ENCODE data around the gene TBCCD1.

Gene TBCCD1

DNA sequence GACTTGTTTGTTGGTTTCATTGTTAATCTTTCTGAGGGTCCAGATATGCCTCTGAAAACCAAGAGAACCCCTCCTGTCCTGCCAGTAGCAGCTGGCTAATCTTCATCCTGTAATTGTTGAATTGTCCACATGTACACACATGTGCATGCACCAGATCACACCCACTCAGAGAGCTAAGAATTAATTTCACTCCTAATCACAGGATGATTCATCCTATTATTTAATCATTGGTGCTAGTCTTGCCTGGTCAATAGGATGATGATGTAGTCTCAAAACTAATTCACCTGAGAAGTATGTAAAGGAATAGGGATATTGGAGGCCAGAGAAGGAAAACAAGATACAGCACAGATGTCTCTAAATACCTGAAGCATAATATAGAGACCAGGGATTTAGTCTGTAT, 37.9 kb upstream of the TBCCD1 start:
- DNase-seq (ENCODE audit: low spot score), result peak; percentile 20
- CTCF ChIA-PET, result interaction anchor here (0.5 to 0.6 kb wide), 2 partner anchors 16 to 395 kb away, joined by 3 to 4 read pairs; no protein-coding TSS in a partner anchor

DNA sequence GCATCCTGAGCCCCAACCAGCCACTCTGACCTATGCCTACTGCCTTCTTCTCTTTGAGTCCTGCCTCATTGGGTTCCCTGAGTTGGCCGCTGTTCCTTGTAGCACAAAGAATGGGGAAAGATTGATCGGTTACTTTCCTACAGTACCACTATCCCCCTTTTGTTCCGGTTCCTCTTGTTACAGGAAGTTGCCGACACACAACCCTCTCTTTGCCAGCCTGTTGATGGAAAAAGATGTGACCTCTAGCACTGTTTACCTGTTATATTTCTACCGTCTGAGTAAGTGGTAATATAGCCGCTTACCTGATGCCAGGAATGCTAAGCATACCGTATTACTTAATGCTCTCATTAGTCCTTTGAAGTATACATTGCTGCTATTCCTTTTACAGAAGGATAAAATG, 36.0 kb upstream of the TBCCD1 start:
- no peak overlapping the region for H3K27ac ChIP-seq
- ChIA-PET CTCF (interaction anchor here (0.7 to 1.0 kb wide), 2 partner anchors 9 to 11 kb away, joined by 4 to 9 read pairs; no protein-coding TSS in a partner anchor), POLR2A (ENCODE audit: low non-redundant PET) (no interaction called here)
- TF ChIP-seq, protein P1, sequence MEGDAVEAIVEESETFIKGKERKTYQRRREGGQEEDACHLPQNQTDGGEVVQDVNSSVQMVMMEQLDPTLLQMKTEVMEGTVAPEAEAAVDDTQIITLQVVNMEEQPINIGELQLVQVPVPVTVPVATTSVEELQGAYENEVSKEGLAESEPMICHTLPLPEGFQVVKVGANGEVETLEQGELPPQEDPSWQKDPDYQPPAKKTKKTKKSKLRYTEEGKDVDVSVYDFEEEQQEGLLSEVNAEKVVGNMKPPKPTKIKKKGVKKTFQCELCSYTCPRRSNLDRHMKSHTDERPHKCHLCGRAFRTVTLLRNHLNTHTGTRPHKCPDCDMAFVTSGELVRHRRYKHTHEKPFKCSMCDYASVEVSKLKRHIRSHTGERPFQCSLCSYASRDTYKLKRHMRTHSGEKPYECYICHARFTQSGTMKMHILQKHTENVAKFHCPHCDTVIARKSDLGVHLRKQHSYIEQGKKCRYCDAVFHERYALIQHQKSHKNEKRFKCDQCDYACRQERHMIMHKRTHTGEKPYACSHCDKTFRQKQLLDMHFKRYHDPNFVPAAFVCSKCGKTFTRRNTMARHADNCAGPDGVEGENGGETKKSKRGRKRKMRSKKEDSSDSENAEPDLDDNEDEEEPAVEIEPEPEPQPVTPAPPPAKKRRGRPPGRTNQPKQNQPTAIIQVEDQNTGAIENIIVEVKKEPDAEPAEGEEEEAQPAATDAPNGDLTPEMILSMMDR (conservative IDR thresholded peaks at IDR 0.05; ENCODE audit: low read depth), result no peak
- DNase-seq (ENCODE audit: low spot score), result no peak

More for the DNA sequence above, 37.9 kb upstream of the TBCCD1 start:
- TF ChIP-seq, protein P1 (conservative IDR thresholded peaks at IDR 0.05; ENCODE audit: low read depth), result no peak
- no peak overlapping the region for H3K27ac ChIP-seq
- POLR2A ChIA-PET (ENCODE audit: low non-redundant PET), result interaction anchor here (0.9 kb wide), 1 partner anchor 10 kb away, joined by 3 read pairs; no protein-coding TSS in a partner anchor

DNA sequence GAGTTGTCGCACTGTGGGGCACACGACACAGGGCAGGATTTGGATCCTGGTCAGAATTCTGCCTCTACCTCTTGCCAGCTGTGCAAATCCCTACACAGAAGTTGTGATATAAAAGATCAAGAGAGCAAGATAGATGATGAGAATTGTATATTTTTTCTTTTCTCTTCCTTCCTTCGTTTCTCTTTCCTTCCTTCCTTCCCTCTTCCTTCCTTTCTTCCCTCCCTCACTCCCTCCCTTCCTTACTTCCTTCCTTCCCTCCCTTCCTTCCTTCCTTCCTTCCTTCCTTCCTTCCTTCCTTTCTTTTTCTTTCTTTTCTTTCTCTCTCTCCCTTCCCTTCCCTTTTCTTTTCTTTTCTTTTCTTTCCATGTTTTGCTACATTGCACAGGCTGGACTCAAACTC, 33.8 kb upstream of the TBCCD1 start:
- no peak for DNase-seq (ENCODE audit: low spot score)
- TF ChIP-seq, protein P1 (conservative IDR thresholded peaks at IDR 0.05; ENCODE audit: low read depth), result no peak
- H3K27ac ChIP-seq, result no peak overlapping the region
- CTCF ChIA-PET, result interaction anchor here (1.2 to 2.1 kb wide), 2 partner anchors 14 to 16 kb away, joined by 5 read pairs; no protein-coding TSS in a partner anchor
- POLR2A ChIA-PET (ENCODE audit: low non-redundant PET), result no interaction called here

DNA sequence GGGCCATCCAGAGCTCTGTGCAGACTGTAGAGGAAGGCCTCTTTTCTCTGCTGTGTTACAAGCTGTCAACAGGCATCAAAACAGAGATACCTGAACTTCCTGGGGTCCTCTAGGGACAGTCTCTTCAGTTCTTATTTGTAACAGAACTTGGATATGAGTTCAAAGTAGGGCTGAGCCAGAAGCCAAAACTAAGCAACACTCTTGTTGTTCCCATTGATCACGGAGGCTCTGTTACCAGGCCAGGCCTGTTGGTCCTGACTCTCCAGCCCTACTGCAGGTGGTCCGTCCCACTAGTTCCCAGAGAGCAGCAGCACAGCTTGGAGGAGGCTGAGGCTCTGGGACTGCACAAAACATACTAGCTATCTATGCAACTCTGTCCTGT, 32.6 kb upstream of the TBCCD1 start:
- TF ChIP-seq, protein P1 (conservative IDR thresholded peaks at IDR 0.05; ENCODE audit: low read depth), result no peak
- POLR2A ChIA-PET (ENCODE audit: low non-redundant PET), result no interaction called here
- no peak for DNase-seq (ENCODE audit: low spot score)
- CTCF ChIA-PET, result interaction anchor here (1.2 to 2.1 kb wide), 2 partner anchors 15 to 17 kb away, joined by 5 read pairs; no protein-coding TSS in a partner anchor
- H3K27ac ChIP-seq, result no peak overlapping the region

DNA sequence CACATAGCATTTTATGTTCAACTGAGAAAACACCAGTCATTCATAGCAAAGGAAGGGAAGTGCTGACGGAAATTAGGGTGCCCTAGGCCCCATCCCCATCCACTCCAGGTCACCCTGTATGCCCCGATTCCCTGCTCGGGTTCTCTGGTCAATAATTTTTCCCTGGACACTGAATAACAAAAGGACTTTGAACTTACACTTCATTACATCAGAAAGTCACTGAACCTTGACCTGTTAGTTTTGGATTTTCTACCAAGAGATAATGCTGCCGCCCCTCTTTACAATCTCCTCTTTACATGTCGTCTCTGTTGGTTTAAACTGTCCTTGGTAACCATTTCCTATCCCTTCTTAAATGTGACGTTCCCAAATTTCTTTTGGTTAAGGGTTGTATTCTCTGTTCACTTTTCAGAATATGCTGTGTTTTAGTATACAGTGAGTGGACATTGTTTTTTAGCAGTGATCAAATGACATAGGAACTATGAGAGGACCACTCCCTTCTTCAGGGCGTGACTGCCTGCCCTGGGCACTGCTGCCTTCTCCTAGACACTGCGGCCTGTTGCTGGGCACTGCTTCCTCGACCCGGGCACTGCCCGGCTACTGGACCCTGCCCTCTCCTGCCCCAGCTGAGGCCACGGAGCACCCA, 32.1 kb upstream of the TBCCD1 start:
- DNase-seq (ENCODE audit: low spot score), result no peak
- ChIA-PET CTCF (interaction anchor here (2.1 kb wide), 1 partner anchor 18 kb away, joined by 5 read pairs; no protein-coding TSS in a partner anchor), POLR2A (ENCODE audit: low non-redundant PET) (no interaction called here)
- TF ChIP-seq, protein P1 (conservative IDR thresholded peaks at IDR 0.05; ENCODE audit: low read depth), result no peak
- no peak overlapping the region for H3K27ac ChIP-seq

DNA sequence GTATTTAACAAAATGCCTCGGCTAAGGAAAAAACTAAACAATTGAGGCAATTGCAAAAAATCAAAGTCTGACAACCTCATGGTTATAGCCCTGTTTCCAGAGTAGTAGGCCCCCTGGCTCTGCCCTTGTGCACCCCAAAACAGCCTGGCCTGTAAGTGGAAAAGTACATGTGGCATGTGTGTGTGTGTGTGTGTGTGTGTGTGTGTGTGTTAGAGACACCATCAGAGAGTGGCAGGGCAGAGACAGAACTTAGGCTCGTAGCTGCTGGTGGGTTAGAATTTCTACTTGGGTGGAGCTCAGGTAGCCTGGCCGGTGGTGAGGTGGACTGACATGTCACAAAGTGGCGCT, 31.6 kb upstream of the TBCCD1 start:
- TF ChIP-seq, protein P1 (conservative IDR thresholded peaks at IDR 0.05; ENCODE audit: low read depth), result no peak
- DNase-seq (ENCODE audit: low spot score), result no peak
- POLR2A ChIA-PET (ENCODE audit: low non-redundant PET), result no interaction called here
- CTCF ChIA-PET, result interaction anchor here (2.1 kb wide), 1 partner anchor 18 kb away, joined by 5 read pairs; no protein-coding TSS in a partner anchor
- H3K27ac ChIP-seq, result no peak overlapping the region

All from RWPE1 (cell line).